Osteocyte (in vitro differentiated cells): Measurements from ENCODE around the gene GDAP2. TPM values are rescaled to one million over a fixed set of nuclear protein-coding genes. Genes with fewer than 3 reads are reported as not detected.
"Not testable (repeated sequence)": the region's sequence is repeated elsewhere in the genome, so short reads cannot be mapped to it uniquely, and the experiment has no call there.

Source experiments
- DNase-seq: peaks from one replicate; pipeline ENCODE4 v3.0.0; 2021; ENCODE audit warnings: mixed read lengths; ENCODE audit not compliant: unreplicated experiment; ENCODE audit errors: extremely low spot score
- H3K27ac Mint-ChIP-seq: one replicate; pipeline ENCODE4 v1.8.0; 2021; ENCODE audit warnings: mild to moderate bottlenecking, mixed read lengths; ENCODE audit not compliant: unreplicated experiment
- H3K27me3 Mint-ChIP-seq: one replicate; pipeline ENCODE4 v1.8.0; 2021; ENCODE audit warnings: mixed read lengths; ENCODE audit not compliant: unreplicated experiment
- H3K36me3 Mint-ChIP-seq: one replicate; pipeline ENCODE4 v1.8.0; 2021; ENCODE audit warnings: mixed read lengths; ENCODE audit not compliant: unreplicated experiment
- H3K4me1 Mint-ChIP-seq: one replicate; pipeline ENCODE4 v1.8.0; 2021; ENCODE audit warnings: mixed read lengths; ENCODE audit not compliant: unreplicated experiment
- H3K4me3 Mint-ChIP-seq: one replicate; pipeline ENCODE4 v1.8.0; 2021; ENCODE audit warnings: mild to moderate bottlenecking, moderate library complexity, mixed read lengths; ENCODE audit not compliant: unreplicated experiment
- H3K9me3 Mint-ChIP-seq: one replicate; pipeline ENCODE4 v1.8.0; 2021; ENCODE audit warnings: mixed read lengths; ENCODE audit not compliant: unreplicated experiment
- total RNA-seq: library from RNA; stranded (reverse); gene quantifications from 2 replicates; pipeline ENCODE4 v1.2.1, GENCODE V29; 2021
- TF ChIP-seq, protein P1 (sequence below): fragments of 200-600 bp; sonication (generic); IDR thresholded peaks from 2 replicates; pipeline ENCODE4 v1.5.0; 2021; ENCODE audit warnings: antibody characterized with exemption, mild to moderate bottlenecking, moderate library complexity

The GDAP2 gene
- total RNA-seq, 1 donor from 2014 or later: 22.9 TPM

DNA sequence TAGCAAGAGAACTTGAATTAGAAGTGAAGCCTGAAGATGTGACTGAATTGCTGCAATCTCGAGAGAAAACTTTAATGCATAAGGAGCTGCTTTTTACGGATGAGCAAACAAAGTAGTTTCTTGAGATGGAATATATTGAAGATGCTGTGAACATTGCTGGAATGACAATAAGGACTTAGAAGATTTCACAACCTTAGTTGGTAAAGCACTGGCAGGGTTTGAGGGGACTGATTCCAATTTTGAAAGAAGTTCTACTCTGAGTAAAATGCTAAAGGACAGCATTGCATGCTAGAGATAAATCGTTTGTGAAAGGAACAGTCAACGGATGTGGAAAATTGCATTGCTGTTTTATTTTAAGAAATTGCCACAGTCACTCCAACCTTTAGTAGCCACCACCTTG is 69.5 kb downstream of the GDAP2 start:
- DNase-seq: no peak
- Mint-ChIP-seq H3K36me3 (peaks cover 12% of the 10 kb centered on the region), H3K4me3 (no peak overlapping the region), H3K27ac (no peak overlapping the region), H3K9me3 (no peaks in the 10 kb centered on the region), H3K4me1 (no peaks in the 10 kb centered on the region), H3K27me3 (no peaks in the 10 kb centered on the region)
- TF ChIP-seq, protein P1, sequence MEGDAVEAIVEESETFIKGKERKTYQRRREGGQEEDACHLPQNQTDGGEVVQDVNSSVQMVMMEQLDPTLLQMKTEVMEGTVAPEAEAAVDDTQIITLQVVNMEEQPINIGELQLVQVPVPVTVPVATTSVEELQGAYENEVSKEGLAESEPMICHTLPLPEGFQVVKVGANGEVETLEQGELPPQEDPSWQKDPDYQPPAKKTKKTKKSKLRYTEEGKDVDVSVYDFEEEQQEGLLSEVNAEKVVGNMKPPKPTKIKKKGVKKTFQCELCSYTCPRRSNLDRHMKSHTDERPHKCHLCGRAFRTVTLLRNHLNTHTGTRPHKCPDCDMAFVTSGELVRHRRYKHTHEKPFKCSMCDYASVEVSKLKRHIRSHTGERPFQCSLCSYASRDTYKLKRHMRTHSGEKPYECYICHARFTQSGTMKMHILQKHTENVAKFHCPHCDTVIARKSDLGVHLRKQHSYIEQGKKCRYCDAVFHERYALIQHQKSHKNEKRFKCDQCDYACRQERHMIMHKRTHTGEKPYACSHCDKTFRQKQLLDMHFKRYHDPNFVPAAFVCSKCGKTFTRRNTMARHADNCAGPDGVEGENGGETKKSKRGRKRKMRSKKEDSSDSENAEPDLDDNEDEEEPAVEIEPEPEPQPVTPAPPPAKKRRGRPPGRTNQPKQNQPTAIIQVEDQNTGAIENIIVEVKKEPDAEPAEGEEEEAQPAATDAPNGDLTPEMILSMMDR: no peak

DNA sequence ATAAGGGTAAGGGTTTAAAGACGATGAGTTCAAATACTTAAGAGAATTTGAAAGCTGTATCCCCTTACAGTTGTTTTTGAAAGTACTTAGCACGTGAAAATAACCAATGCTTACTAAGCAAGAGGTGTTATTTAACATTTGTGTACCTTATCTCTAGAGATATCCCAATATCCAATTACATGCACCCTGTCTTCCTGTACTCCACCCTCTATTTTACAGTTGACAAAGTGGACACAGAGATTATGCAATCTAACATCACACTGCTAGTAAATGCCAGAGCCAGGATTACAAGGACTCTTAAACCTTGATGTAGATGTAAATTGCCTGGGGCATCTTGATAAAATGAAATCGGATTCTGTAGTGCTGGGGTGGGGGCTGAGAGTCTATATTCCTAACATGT is 72.0 kb downstream of the GDAP2 start:
- DNase-seq: no peak
- no peaks in the 10 kb centered on the region for H3K27me3 Mint-ChIP-seq
- peaks cover 7% of the 10 kb centered on the region for H3K36me3 Mint-ChIP-seq
- TF ChIP-seq, protein P1: no peak
- no peak overlapping the region for H3K27ac Mint-ChIP-seq
- H3K9me3 Mint-ChIP-seq: no peaks in the 10 kb centered on the region
- H3K4me1 Mint-ChIP-seq: no peaks in the 10 kb centered on the region
- no peak overlapping the region for H3K4me3 Mint-ChIP-seq

DNA sequence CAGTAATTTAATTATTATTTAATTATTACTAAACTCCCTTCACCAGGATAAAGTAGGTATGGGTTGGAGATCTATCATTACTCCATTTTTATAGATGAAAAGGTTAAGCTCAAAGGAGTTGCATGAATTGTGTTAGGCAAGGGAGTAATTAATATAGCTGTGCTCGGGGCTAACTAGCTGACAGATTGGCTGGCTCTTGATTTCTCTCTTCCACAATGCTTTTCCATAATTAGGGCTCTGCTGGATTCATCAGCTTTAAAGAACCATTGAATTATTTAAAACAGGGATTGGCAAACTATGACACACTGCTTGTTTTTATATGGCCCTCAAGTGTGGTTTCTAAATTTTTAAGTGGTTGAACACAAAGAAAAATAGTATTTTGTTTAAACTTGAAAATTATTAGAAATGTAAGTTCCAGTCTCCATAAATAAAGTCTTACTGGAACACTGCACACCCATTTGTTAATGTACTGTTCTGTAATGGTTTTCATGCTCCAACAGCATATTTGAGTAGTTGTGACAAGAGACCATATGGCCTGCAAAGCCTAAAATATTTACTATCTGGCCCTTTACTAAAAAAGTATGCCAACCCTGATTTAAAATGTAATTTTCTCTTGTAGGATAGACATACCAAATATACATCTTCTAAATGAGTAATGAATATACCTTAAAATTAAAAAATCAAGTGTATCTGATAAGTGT is 76.4 kb downstream of the GDAP2 start:
- Mint-ChIP-seq H3K27me3 (no peaks in the 10 kb centered on the region), H3K9me3 (no peaks in the 10 kb centered on the region), H3K27ac (no peak overlapping the region), H3K4me1 (no peaks in the 10 kb centered on the region), H3K36me3 (peaks cover 2% of the 10 kb centered on the region), H3K4me3 (no peak overlapping the region)
- DNase-seq: no peak
- TF ChIP-seq, protein P1: no peak

DNA sequence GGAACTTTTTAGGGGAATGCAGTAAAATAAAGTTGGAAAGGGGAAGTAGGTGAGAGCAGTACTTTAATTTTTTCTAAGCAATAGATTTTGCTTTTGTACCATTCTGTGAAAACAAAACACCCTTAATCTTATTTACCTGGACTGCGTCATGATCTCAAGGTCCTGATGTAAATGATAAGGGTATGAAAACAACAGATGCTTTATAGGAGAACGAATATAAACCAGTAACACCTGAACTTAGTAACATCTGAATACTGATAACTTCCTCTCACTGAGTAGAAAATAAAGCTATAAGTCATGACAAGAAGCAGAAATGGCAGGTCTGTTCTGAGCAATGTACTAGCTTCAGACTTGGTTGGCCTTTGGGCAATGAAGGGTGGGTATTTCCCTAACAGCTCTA is 77.7 kb downstream of the GDAP2 start:
- peaks cover 2% of the 10 kb centered on the region for H3K36me3 Mint-ChIP-seq
- no peak for DNase-seq

DNA sequence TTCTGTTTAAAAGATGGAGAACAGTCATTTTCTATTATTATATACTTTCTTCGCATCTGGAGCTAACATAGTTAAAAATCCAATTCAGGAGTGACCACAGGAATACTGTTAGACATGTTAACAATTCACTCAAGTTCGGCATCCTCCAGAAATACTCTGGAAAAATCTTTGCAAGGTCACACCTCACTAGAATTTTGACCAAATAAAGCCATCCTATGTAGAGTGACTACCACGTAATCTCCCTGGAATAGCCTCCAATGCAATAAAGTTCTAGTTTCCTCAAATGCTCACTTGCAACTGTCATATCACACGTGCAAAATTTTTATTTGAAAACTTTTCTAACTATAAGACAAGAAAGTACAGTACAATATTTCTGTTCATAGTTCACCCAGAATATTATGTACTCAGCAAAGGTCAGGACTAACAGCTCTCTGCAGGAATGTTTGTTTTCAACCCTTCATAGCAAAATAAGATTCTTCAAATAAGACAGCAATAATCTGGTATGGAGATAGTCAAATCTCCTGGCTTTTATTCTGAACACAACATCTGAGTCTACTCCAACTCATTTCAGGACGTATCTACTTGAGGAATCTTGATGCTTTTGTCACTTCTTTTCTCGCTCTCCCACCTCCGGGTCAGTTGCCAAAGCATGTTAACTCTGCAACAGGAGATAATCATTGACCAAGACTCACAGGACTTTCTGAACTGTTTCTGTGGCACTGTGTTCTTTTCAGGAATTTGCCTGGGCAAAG is 82.6 kb downstream of the GDAP2 start:
- peak overlapping the region; percentile 19 for H3K27ac Mint-ChIP-seq
- peaks cover 20% of the 10 kb centered on the region for H3K9me3 Mint-ChIP-seq
- TF ChIP-seq, protein P1: no peak
- DNase-seq: no peak
- H3K27me3 Mint-ChIP-seq: no peaks in the 10 kb centered on the region
- peaks cover 14% of the 10 kb centered on the region for H3K36me3 Mint-ChIP-seq
- no peak overlapping the region for H3K4me3 Mint-ChIP-seq
- H3K4me1 Mint-ChIP-seq: peaks cover 7% of the 10 kb centered on the region

More for the DNA sequence above, 77.7 kb downstream of the GDAP2 start:
- Mint-ChIP-seq H3K27me3 (no peaks in the 10 kb centered on the region), H3K9me3 (no peaks in the 10 kb centered on the region), H3K4me3 (no peak overlapping the region), H3K27ac (no peak overlapping the region), H3K4me1 (peaks cover 7% of the 10 kb centered on the region)
- TF ChIP-seq, protein P1: no peak

DNA sequence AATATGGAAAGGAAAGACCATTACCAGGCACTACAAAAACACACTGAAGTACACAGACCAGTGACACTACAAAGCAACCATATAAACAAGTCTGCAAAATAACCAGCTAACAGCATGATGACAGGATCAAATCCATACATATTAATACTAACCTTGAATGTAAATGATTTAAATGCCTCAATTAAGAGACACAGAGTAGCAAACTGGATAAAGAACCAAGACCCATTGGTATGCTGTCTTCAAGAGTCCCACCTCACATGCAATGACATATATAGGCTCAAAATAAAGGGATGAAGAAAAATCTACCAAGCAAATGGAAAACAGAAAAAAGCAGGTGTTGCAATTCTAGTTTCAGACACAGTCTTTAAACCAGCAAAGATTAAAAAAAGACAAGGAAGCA is 84.9 kb downstream of the GDAP2 start:
- H3K4me1 Mint-ChIP-seq: peaks cover 13% of the 10 kb centered on the region
- H3K27ac Mint-ChIP-seq, DNase-seq, H3K27me3 Mint-ChIP-seq, H3K4me3 Mint-ChIP-seq: not testable (repeated sequence)
- peaks cover 20% of the 10 kb centered on the region for H3K9me3 Mint-ChIP-seq
- H3K36me3 Mint-ChIP-seq: peaks cover 13% of the 10 kb centered on the region
